HCT116 (cell line): ENCODE data around the gene DNAH7. TPM values are rescaled to one million over a fixed set of nuclear protein-coding genes. Genes with fewer than 3 reads are reported as not detected.

ENCODE experiments used
- ATAC-seq: fragments of 200-7000 bp; cut with Tn5 transposase; 2 replicates; pipeline ENCODE4 v1.9.1; 2020; ENCODE audit warnings: mild to moderate bottlenecking, moderate library complexity
- BruUV-seq: library from RNA; stranded (reverse); fragments of 400-500 nt; replicated peaks from 2 replicates; lab custom pipeline; 2021; lab: Mats Ljungman, UMichigan
- CTCF ChIA-PET: fragments of 300-600 bp; sonication (Branson Sonifier 250); formaldehyde crosslinking; loops from one replicate; lab custom pipeline; 2021; ENCODE audit warnings: antibody characterized with exemption; lab: Charles Lee
- POLR2A ChIA-PET: fragments of 300-600, 350-600 bp; sonication (Branson Sonifier 250); formaldehyde crosslinking; loops from one replicate; lab custom pipeline; 2021; ENCODE audit warnings: antibody characterized with exemption; lab: Charles Lee
- RAD21 ChIA-PET, 2 experiments: fragments of 300-600 bp; sonication (Branson Sonifier 250); formaldehyde crosslinking; loops; one replicate each; lab custom pipeline; 2023; ENCODE audit warnings: low total read pairs in 2 of 2; ENCODE audit not compliant: uncharacterized antibody in 2 of 2, unreplicated experiment in 2 of 2, low non-redundant PET in 1 of 2; lab: Charles Lee
- DNase-seq: peaks from one replicate; pipeline ENCODE4 v3.0.0-alpha.2; 2010; ENCODE audit warnings: low read depth, low spot score
- H2AFZ ChIP-seq: fragments of 200-600 bp; shearing (Covaris generic), sonication (generic); 2 replicates; pipeline ENCODE4 v1.6.1; 2017; ENCODE audit warnings: low read depth, mixed run types, mixed read lengths, antibody characterized with exemption, low read length; ENCODE audit not compliant: poor library complexity, severe bottlenecking
- H3K27ac ChIP-seq: 2 replicates; pipeline ENCODE4 v1.5.1; 2012; ENCODE audit warnings: low read depth, low read length
- H3K27me3 ChIP-seq: fragments of 200-600 bp; sonication (generic); 2 replicates; pipeline ENCODE4 v1.6.1; 2016; ENCODE audit warnings: mixed run types, low read length, mixed read lengths; ENCODE audit not compliant: insufficient read depth
- H3K36me3 ChIP-seq, 2 experiments: fragments of 200-500 bp in 1 of 2; fragments of 200-600 bp in 1 of 2; sonication (Bioruptor generic) in 1 of 2; sonication (generic) in 1 of 2; 2 replicates each; pipeline versions ENCODE4 v1.5.1 to v1.6.1; 2014 to 2016; ENCODE audit warnings: low read length in 2 of 2, inconsistent platforms in 1 of 2, mixed read lengths in 1 of 2, mixed run types in 1 of 2; ENCODE audit not compliant: insufficient read depth in 2 of 2, control insufficient read depth in 1 of 2
- H3K4me1 ChIP-seq, 2 experiments: fragments of 200-600 bp in 1 of 2; sonication (generic) in 1 of 2; 2 replicates each; pipeline versions ENCODE4 v1.5.1 to v1.6.1; 2012 to 2017; ENCODE audit warnings: low read length in 2 of 2, inconsistent platforms in 1 of 2, mild to moderate bottlenecking in 1 of 2, mixed read lengths in 1 of 2, mixed run types in 1 of 2, moderate library complexity in 1 of 2; ENCODE audit not compliant: insufficient read depth in 2 of 2, control insufficient read depth in 1 of 2
- H3K4me2 ChIP-seq: fragments of 200-600 bp; sonication (generic); 2 replicates; pipeline ENCODE4 v1.6.1; 2017; ENCODE audit warnings: mixed run types, low read length, mixed read lengths
- H3K4me3 ChIP-seq, 2 experiments: fragments of 200-600 bp in 1 of 2; sonication (generic) in 1 of 2; replicated peaks in 1 of 2; 2 replicates each; pipeline ENCODE4 v1.5.1; 2011 to 2016; ENCODE audit warnings: low read length in 2 of 2, control low read depth in 1 of 2, low read depth in 1 of 2, mild to moderate bottlenecking in 1 of 2, mixed read lengths in 1 of 2, mixed run types in 1 of 2
- H3K79me2 ChIP-seq: fragments of 200-600 bp; sonication (generic); 2 replicates; pipeline ENCODE4 v1.6.1; 2017; ENCODE audit warnings: mild to moderate bottlenecking, mixed run types, low read length, moderate library complexity, mixed read lengths; ENCODE audit not compliant: insufficient read depth
- H3K9ac ChIP-seq: fragments of 200-600 bp; sonication (generic); 2 replicates; pipeline ENCODE4 v1.6.1; 2016; ENCODE audit warnings: low read length, mixed read lengths
- H3K9me2 ChIP-seq: fragments of 200-600 bp; sonication (generic), shearing (Covaris generic); 2 replicates; pipeline ENCODE4 v1.6.1; 2017; ENCODE audit warnings: mixed run types, mild to moderate bottlenecking, moderate library complexity; ENCODE audit not compliant: insufficient read depth
- H3K9me3 ChIP-seq, 2 experiments: fragments of 200-500 bp in 1 of 2; fragments of 200-600 bp in 1 of 2; sonication (Bioruptor generic) in 1 of 2; sonication (generic) in 1 of 2; 2 replicates each; pipeline ENCODE4 v1.6.1; 2014 to 2017; ENCODE audit warnings: low read length in 2 of 2, mixed read lengths in 2 of 2, inconsistent platforms in 1 of 2, low read depth in 1 of 2, mild to moderate bottlenecking in 1 of 2, mixed run types in 1 of 2, moderate library complexity in 1 of 2; ENCODE audit not compliant: control insufficient read depth in 1 of 2, insufficient read depth in 1 of 2
- H4K20me1 ChIP-seq: fragments of 200-600 bp; sonication (generic), shearing (Covaris generic); 2 replicates; pipeline ENCODE4 v1.6.1; 2017; ENCODE audit warnings: mixed run types, mild to moderate bottlenecking, moderate library complexity; ENCODE audit not compliant: insufficient read depth
- ATF3 ChIP-seq: IDR thresholded peaks from 2 replicates; pipeline ENCODE4 v1.6.1; 2012
- CBX3 ChIP-seq: IDR thresholded peaks from 2 replicates; pipeline ENCODE4 v1.6.1; 2012; ENCODE audit warnings: low read depth
- CEBPB ChIP-seq: IDR thresholded peaks from 2 replicates; pipeline ENCODE4 v1.6.1; 2012; ENCODE audit warnings: low read depth
- EGR1 ChIP-seq: IDR thresholded peaks from 2 replicates; pipeline ENCODE4 v1.6.1; 2012; ENCODE audit warnings: low read depth
- ELF1 ChIP-seq: IDR thresholded peaks from 2 replicates; pipeline ENCODE4 v1.6.1; 2012; ENCODE audit warnings: low read depth, borderline replicate concordance
- EZH2 ChIP-seq: fragments of 200-600 bp; sonication (generic); IDR thresholded peaks from 2 replicates; pipeline ENCODE4 v1.6.1; 2017; ENCODE audit warnings: antibody characterized with exemption, mixed run types
- FOSL1 ChIP-seq: IDR thresholded peaks from 2 replicates; pipeline ENCODE4 v1.6.1; 2012; ENCODE audit warnings: low read depth
- JUND ChIP-seq: IDR thresholded peaks from 2 replicates; pipeline ENCODE4 v1.6.1; 2012
- MAX ChIP-seq: IDR thresholded peaks from 2 replicates; pipeline ENCODE4 v1.6.1; 2012
- POLR2AphosphoS5 ChIP-seq: IDR thresholded peaks from 2 replicates; pipeline ENCODE4 v1.6.1; 2011; ENCODE audit warnings: mild to moderate bottlenecking, low read depth, low read length, moderate library complexity
- REST ChIP-seq: IDR thresholded peaks from 2 replicates; pipeline ENCODE4 v1.6.1; 2012; ENCODE audit warnings: low read depth
- SIN3A ChIP-seq: IDR thresholded peaks from 2 replicates; pipeline ENCODE4 v1.6.1; 2012; ENCODE audit warnings: low read depth
- SP1 ChIP-seq: IDR thresholded peaks from 2 replicates; pipeline ENCODE4 v1.6.1; 2012; ENCODE audit warnings: low read depth
- SRF ChIP-seq: IDR thresholded peaks from 2 replicates; pipeline ENCODE4 v1.6.1; 2012; ENCODE audit warnings: low read depth
- TCF7L2 ChIP-seq: IDR thresholded peaks from 2 replicates; pipeline ENCODE4 v1.7.0; 2011; ENCODE audit warnings: borderline replicate concordance, inconsistent platforms; ENCODE audit not compliant: insufficient read depth, insufficient read length; ENCODE audit errors: extremely low read depth
- YY1 ChIP-seq: IDR thresholded peaks from 2 replicates; pipeline ENCODE4 v1.6.1; 2011; ENCODE audit warnings: low read length, low read depth, moderate library complexity, mild to moderate bottlenecking; ENCODE audit not compliant: insufficient replicate concordance; ENCODE audit errors: extremely low read depth
- ZBTB33 ChIP-seq: IDR thresholded peaks from 2 replicates; pipeline ENCODE4 v1.6.1; 2011; ENCODE audit warnings: mild to moderate bottlenecking, low read length, moderate library complexity; ENCODE audit not compliant: insufficient replicate concordance; ENCODE audit errors: extremely low read depth
- ZFX ChIP-seq: fragments of 450-650 bp; IDR thresholded peaks from 2 replicates; pipeline ENCODE4 v1.6.1; 2017
- ZNF274 ChIP-seq: fragments of 200-500 bp; sonication (Bioruptor generic); IDR thresholded peaks from 2 replicates; pipeline ENCODE4 v1.6.1; 2014; ENCODE audit warnings: mild to moderate bottlenecking, low read depth, low read length, inconsistent platforms
- intact Hi-C: fragments of 100-400 bp; cut with micrococcal nuclease; formaldehyde crosslinking; loops from 2 replicates; pipeline ENCODE4 v1.10.0; 2022
- total RNA-seq: library from RNA; stranded (reverse); gene quantifications from one replicate; pipeline ENCODE4 v1.2.1, GENCODE V29; 2021; ENCODE audit not compliant: unreplicated experiment

DNAH7 gene
- total RNA-seq, 1 experiment from 2014 or later, result not detected

GRCh38 chr2:196097864-196098660 lies 29.4 kb upstream of the DNAH7 start (continued):
- no peak for TF ChIP-seq REST
- TF ChIP-seq SP1, result no peak
- no peak for TF ChIP-seq CBX3
- no peak for TF ChIP-seq EGR1
- no peak for TF ChIP-seq SRF
- no peak for TF ChIP-seq CEBPB
- TF ChIP-seq POLR2AphosphoS5, result no peak

GRCh38 chr2:196096982-196097745 lies 28.5 kb upstream of the DNAH7 start:
- intact Hi-C loops, result no loop called here
- CTCF ChIA-PET, result no interaction called here
- no peak overlapping the region for H3K27ac ChIP-seq
- H3K4me3 ChIP-seq, result no peak overlapping the region
- H3K4me1 ChIP-seq, result no peaks in the 10 kb centered on the region
- no peak overlapping the region for H3K9ac ChIP-seq
- no peak overlapping the region for H2AFZ ChIP-seq
- POLR2A ChIA-PET, result no interaction called here
- H3K4me2 ChIP-seq, result no peak overlapping the region
- H3K27me3 ChIP-seq, result no peaks in the 10 kb centered on the region
- H4K20me1 ChIP-seq, result no peaks in the 10 kb centered on the region
- RAD21 ChIA-PET, result no interaction called here
- H3K9me3 ChIP-seq, result no peaks in the 10 kb centered on the region
- no peaks in the 10 kb centered on the region for H3K9me2 ChIP-seq
- DNase-seq (no peak), ATAC-seq (no peak)
- no peaks in the 10 kb centered on the region for H3K79me2 ChIP-seq
- H3K36me3 ChIP-seq, result no peaks in the 10 kb centered on the region
- no TSS peak for BruUV-seq
- TF ChIP-seq CEBPB (no peak), YY1 (no peak), POLR2AphosphoS5 (no peak), SIN3A (no peak), EZH2 (no peak), ATF3 (no peak), ZFX (no peak), JUND (no peak), ZNF274 (no peak), TCF7L2 (no peak), SP1 (no peak), FOSL1 (no peak), ELF1 (no peak), MAX (no peak), ZBTB33 (no peak)
